Panc1 (cell line): ENCODE results near the gene CDKAL1. TPM values are rescaled to one million over a fixed set of nuclear protein-coding genes. Genes with fewer than 3 reads are reported as not detected.

Experiments
- ATAC-seq: fragments of 200-7000 bp; cut with Tn5 transposase; 2 replicates; pipeline ENCODE4 v1.9.1; 2020; ENCODE audit warnings: mild to moderate bottlenecking, moderate library complexity
- BruUV-seq: library from RNA; stranded (reverse); fragments of 400-500 nt; replicated peaks from 2 replicates; lab custom pipeline; 2021; lab: Mats Ljungman, UMichigan
- CTCF ChIA-PET: fragments of 300-600 bp; sonication (Branson Sonifier 250); formaldehyde crosslinking; loops from one replicate; lab custom pipeline; 2022; ENCODE audit warnings: antibody characterized with exemption; lab: Charles Lee
- POLR2A ChIA-PET: fragments of 300-600 bp; sonication (Branson Sonifier 250); formaldehyde crosslinking; loops from one replicate; lab custom pipeline; 2022; ENCODE audit warnings: antibody characterized with exemption; lab: Charles Lee
- DNase-seq: peaks from one replicate; pipeline ENCODE4 v3.0.0-alpha.2; 2010; ENCODE audit warnings: low read depth, low spot score
- H3K27ac ChIP-seq: 2 replicates; pipeline ENCODE4 v1.5.1; 2011; ENCODE audit warnings: mild to moderate bottlenecking, low read length, inconsistent platforms
- H3K27me3 ChIP-seq: fragments of 200-500 bp; sonication (Bioruptor generic); 2 replicates; pipeline ENCODE4 v1.6.0; 2014; ENCODE audit warnings: low read length, inconsistent platforms; ENCODE audit not compliant: control insufficient read depth, insufficient read depth
- H3K36me3 ChIP-seq: fragments of 200-500 bp; sonication (Bioruptor generic); 2 replicates; pipeline ENCODE4 v1.5.1; 2014; ENCODE audit warnings: inconsistent platforms, mild to moderate bottlenecking, low read length, moderate library complexity; ENCODE audit not compliant: control insufficient read depth, insufficient read depth
- H3K4me1 ChIP-seq: 2 replicates; pipeline ENCODE4 v1.5.1; 2011; ENCODE audit warnings: inconsistent platforms, mild to moderate bottlenecking, low read length, moderate library complexity; ENCODE audit not compliant: control insufficient read depth, insufficient read depth
- H3K4me3 ChIP-seq, 2 experiments: 2 replicates each; pipeline ENCODE4 v1.5.1; 2011 to 2012; ENCODE audit warnings: low read depth in 2 of 2, low read length in 2 of 2, mild to moderate bottlenecking in 2 of 2, inconsistent platforms in 1 of 2, moderate library complexity in 1 of 2
- H3K9me3 ChIP-seq: fragments of 200-500 bp; sonication (Bioruptor generic); 2 replicates; pipeline ENCODE4 v1.5.1; 2014; ENCODE audit warnings: low read depth, mild to moderate bottlenecking, inconsistent platforms, low read length, moderate library complexity; ENCODE audit not compliant: control insufficient read depth, insufficient read depth
- CTCF ChIP-seq: fragments of 450-650 bp; IDR thresholded peaks from 2 replicates; pipeline ENCODE4 v1.5.1; 2017; ENCODE audit warnings: mild to moderate bottlenecking
- POLR2AphosphoS5 ChIP-seq: IDR thresholded peaks from 2 replicates; pipeline ENCODE4 v1.6.1; 2012; ENCODE audit warnings: mild to moderate bottlenecking, low read depth, low read length, moderate library complexity
- SIN3A ChIP-seq: IDR thresholded peaks from 2 replicates; pipeline ENCODE4 v1.6.1; 2012; ENCODE audit warnings: low read depth, mild to moderate bottlenecking, low read length, moderate library complexity, borderline replicate concordance; ENCODE audit not compliant: insufficient read depth
- TCF7L2 ChIP-seq: IDR thresholded peaks from 2 replicates; pipeline ENCODE4 v1.6.1; 2011; ENCODE audit warnings: mild to moderate bottlenecking, low read depth, low read length, inconsistent platforms
- in situ Hi-C: cut with HindIII; loops from 2 replicates; pipeline ENCODE4 v1.10.0; 2016; ENCODE audit warnings: low sequenced_read_pairs, low pct_unique_long_range_greater_than_20kb
- intact Hi-C: fragments of 100-400 bp; cut with micrococcal nuclease; formaldehyde crosslinking; loops from one replicate; pipeline ENCODE4 v1.10.0; 2022; ENCODE audit not compliant: unreplicated experiment
- total RNA-seq: library from RNA; stranded (reverse); gene quantifications from one replicate; pipeline ENCODE4 v1.2.1, GENCODE V29; 2021; ENCODE audit not compliant: unreplicated experiment
- TF ChIP-seq, protein P1 (sequence below), 2 experiments: IDR thresholded peaks; 2 replicates each; pipeline ENCODE4 v1.6.1; 2011 to 2012; ENCODE audit warnings: low read depth in 2 of 2, control low read depth in 1 of 2, low read length in 1 of 2, mild to moderate bottlenecking in 1 of 2, moderate library complexity in 1 of 2; ENCODE audit not compliant: insufficient read depth in 1 of 2

The CDKAL1 gene
- total RNA-seq, 1 experiment from 2014 or later = 14.5 TPM

GRCh38 chr6:20919677-20920385 lies 385.6 kb downstream of the CDKAL1 start:
- Histone ChIP-seq H3K4me1 (no peaks in the 10 kb centered on the region; the same call in 1 of the 2 replicates), H3K4me3 (no peak overlapping the region), H3K36me3 (no peaks in the 10 kb centered on the region), H3K27ac (no peak overlapping the region), H3K27me3 (no peaks in the 10 kb centered on the region), H3K9me3 (no peaks in the 10 kb centered on the region)
- TF ChIP-seq, protein P1, sequence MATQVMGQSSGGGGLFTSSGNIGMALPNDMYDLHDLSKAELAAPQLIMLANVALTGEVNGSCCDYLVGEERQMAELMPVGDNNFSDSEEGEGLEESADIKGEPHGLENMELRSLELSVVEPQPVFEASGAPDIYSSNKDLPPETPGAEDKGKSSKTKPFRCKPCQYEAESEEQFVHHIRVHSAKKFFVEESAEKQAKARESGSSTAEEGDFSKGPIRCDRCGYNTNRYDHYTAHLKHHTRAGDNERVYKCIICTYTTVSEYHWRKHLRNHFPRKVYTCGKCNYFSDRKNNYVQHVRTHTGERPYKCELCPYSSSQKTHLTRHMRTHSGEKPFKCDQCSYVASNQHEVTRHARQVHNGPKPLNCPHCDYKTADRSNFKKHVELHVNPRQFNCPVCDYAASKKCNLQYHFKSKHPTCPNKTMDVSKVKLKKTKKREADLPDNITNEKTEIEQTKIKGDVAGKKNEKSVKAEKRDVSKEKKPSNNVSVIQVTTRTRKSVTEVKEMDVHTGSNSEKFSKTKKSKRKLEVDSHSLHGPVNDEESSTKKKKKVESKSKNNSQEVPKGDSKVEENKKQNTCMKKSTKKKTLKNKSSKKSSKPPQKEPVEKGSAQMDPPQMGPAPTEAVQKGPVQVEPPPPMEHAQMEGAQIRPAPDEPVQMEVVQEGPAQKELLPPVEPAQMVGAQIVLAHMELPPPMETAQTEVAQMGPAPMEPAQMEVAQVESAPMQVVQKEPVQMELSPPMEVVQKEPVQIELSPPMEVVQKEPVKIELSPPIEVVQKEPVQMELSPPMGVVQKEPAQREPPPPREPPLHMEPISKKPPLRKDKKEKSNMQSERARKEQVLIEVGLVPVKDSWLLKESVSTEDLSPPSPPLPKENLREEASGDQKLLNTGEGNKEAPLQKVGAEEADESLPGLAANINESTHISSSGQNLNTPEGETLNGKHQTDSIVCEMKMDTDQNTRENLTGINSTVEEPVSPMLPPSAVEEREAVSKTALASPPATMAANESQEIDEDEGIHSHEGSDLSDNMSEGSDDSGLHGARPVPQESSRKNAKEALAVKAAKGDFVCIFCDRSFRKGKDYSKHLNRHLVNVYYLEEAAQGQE (IDR thresholded peaks at IDR 0.05; ENCODE audit: insufficient read depth in 1 of 2, low read depth in 2 of 2, low read length in 1 of 2) = no peak
- TF ChIP-seq POLR2AphosphoS5 (no peak), CTCF (no peak), SIN3A (no peak), TCF7L2 (no peak)
- no peak for ATAC-seq
- ChIA-PET POLR2A (no interaction called here), CTCF (no interaction called here)
- intact Hi-C loops (no loop called here), in situ Hi-C loops (no loop called here)
- BruUV-seq = no TSS peak
- no peak for DNase-seq

DNA sequence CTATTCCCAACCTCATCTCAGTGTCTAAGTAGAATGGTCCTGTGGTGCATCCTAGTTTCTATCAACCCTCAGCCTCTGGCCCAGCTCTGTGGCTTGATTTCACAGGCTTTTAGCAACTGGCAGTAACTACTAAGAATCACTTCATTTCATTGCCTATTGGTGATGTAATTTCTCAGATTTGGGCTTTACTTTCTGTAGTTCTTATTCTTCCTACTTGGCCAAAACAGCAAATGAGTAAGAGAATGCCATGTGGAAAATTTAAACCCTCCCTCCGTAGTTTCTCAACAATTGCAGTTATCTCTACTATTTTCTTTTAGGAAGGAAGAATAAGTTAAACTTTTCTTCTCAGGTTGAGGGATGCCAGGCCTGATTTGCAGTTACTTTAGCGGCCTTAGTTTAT lies 387.3 kb downstream of the CDKAL1 start:
- intact Hi-C loops = no loop called here
- Histone ChIP-seq H3K4me3 (no peak overlapping the region), H3K36me3 (no peaks in the 10 kb centered on the region), H3K9me3 (no peaks in the 10 kb centered on the region), H3K27me3 (no peaks in the 10 kb centered on the region), H3K27ac (no peak overlapping the region), H3K4me1 (no peaks in the 10 kb centered on the region; the same call in 1 of the 2 replicates)
- no peak for TF ChIP-seq CTCF
- no TSS peak for BruUV-seq
- DNase-seq = no peak
- CTCF ChIA-PET = no interaction called here
- POLR2A ChIA-PET = no interaction called here
- no peak for ATAC-seq
- in situ Hi-C loops = no loop called here
